ENCODE measurements around the gene ABLIM2.

ABLIM2 gene

GRCh38 chr4:8040607-8041006 is 118.0 kb downstream of the ABLIM2 start:
- no peak for DNase-seq

GRCh38 chr4:8039853-8040252 is 118.8 kb downstream of the ABLIM2 start:
- no peak for DNase-seq

- no peak for DNase-seq
These were observed 119.3 kb downstream of the ABLIM2 start for GRCh38 chr4:8039290-8039689.

- no peak for DNase-seq
These were observed 119.8 kb downstream of the ABLIM2 start for GRCh38 chr4:8038719-8039251.

- no peak for DNase-seq
These were observed 120.5 kb downstream of the ABLIM2 start for GRCh38 chr4:8038083-8038482.

GRCh38 chr4:8037150-8037769 is 121.4 kb downstream of the ABLIM2 start:
- DNase-seq: no peak

- DNase-seq: no peak
These were observed 123.2 kb downstream of the ABLIM2 start for GRCh38 chr4:8035371-8035780.

- DNase-seq: no peak
These were observed 124.6 kb downstream of the ABLIM2 start for GRCh38 chr4:8033829-8034528.

GRCh38 chr4:8033067-8033755 is 125.4 kb downstream of the ABLIM2 start:
- no peak for DNase-seq

GRCh38 chr4:8032381-8032780 is 126.2 kb downstream of the ABLIM2 start:
- no peak for DNase-seq

- no peak for DNase-seq
These were observed 128.4 kb downstream of the ABLIM2 start for GRCh38 chr4:8030121-8030781.

GRCh38 chr4:8029689-8030088 is 128.9 kb downstream of the ABLIM2 start:
- DNase-seq: no peak

- DNase-seq: no peak
These were observed 129.6 kb downstream of the ABLIM2 start for GRCh38 chr4:8028884-8029568.

GRCh38 chr4:8028368-8028767 is 130.2 kb downstream of the ABLIM2 start:
- no peak for DNase-seq

- no peak for DNase-seq
These were observed 132.2 kb downstream of the ABLIM2 start for GRCh38 chr4:8026453-8026852.

GRCh38 chr4:8025668-8026067 is 132.9 kb downstream of the ABLIM2 start:
- no peak for DNase-seq

- DNase-seq: no peak
These were observed 134.4 kb downstream of the ABLIM2 start for GRCh38 chr4:8024073-8024786.

GRCh38 chr4:8023696-8024033 is 134.9 kb downstream of the ABLIM2 start:
- DNase-seq: no peak

GRCh38 chr4:8022767-8023695 is 135.6 kb downstream of the ABLIM2 start:
- DNase-seq: no peak

- no peak for DNase-seq
These were observed 136.8 kb downstream of the ABLIM2 start for GRCh38 chr4:8021796-8022195.
